ENCODE data around the gene TCFL5.

- TF ChIP-seq, protein P1, sequence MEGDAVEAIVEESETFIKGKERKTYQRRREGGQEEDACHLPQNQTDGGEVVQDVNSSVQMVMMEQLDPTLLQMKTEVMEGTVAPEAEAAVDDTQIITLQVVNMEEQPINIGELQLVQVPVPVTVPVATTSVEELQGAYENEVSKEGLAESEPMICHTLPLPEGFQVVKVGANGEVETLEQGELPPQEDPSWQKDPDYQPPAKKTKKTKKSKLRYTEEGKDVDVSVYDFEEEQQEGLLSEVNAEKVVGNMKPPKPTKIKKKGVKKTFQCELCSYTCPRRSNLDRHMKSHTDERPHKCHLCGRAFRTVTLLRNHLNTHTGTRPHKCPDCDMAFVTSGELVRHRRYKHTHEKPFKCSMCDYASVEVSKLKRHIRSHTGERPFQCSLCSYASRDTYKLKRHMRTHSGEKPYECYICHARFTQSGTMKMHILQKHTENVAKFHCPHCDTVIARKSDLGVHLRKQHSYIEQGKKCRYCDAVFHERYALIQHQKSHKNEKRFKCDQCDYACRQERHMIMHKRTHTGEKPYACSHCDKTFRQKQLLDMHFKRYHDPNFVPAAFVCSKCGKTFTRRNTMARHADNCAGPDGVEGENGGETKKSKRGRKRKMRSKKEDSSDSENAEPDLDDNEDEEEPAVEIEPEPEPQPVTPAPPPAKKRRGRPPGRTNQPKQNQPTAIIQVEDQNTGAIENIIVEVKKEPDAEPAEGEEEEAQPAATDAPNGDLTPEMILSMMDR (IDR thresholded peaks at IDR 0.05; ENCODE audit: insufficient read depth, low read depth, low read length), result no peak
- no peak for TF ChIP-seq EZH2 (IDR thresholded peaks at IDR 0.05; ENCODE audit: insufficient read depth, low read length)
Measured at GRCh38 chr20:62831361-62831788, 30.2 kb downstream of the TCFL5 start.
